Right lung (tissue), 5 donors: ENCODE measurements around the gene SLC35F1. TPM values are rescaled to one million over a fixed set of nuclear protein-coding genes. Genes with fewer than 3 reads are reported as not detected.
A peak's percentile ranks its signal among the peaks of the same experiment; 100 is the strongest.

Experiments
- DNase-seq, 2 donors: peaks; one replicate each; pipeline ENCODE4 v3.0.0-alpha.2; 2013
- polyA plus RNA-seq, 5 donors: library from polyadenylated mRNA; unstranded; fragments of 120-200 nt; gene quantifications; one replicate each; pipeline versions ENCODE4 v1.2.1 to v1.2.3, GENCODE V29; 2013; ENCODE audit warnings: inconsistent platforms in 1 of 5, low replicate concordance in 1 of 5; ENCODE audit not compliant: insufficient read length in 5 of 5, insufficient read depth in 1 of 5

Gene SLC35F1
- polyA plus RNA-seq, 5 donors = 2.6 to 3.7 (median 3.1) TPM

DNA sequence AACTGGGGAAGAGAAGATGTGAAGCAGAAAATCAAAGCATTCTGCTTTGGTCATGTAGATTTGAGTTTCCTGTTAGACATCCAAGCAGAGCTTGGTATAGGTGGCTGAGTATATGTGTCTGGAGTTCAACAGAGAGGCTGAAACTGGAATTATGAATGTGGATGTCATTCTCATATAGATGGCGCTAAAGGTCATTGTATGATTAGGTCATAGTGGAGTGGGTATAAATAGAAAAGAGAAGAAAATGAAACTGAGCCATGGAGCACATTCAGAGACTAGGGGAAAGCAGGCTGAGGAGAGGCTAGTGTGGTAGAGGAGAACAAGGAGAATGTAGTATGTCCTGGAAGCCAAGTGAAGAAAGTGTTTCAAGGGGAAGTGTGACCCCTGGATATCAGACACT, 345.4 kb downstream of the SLC35F1 start:
- DNase-seq = no peak

DNA sequence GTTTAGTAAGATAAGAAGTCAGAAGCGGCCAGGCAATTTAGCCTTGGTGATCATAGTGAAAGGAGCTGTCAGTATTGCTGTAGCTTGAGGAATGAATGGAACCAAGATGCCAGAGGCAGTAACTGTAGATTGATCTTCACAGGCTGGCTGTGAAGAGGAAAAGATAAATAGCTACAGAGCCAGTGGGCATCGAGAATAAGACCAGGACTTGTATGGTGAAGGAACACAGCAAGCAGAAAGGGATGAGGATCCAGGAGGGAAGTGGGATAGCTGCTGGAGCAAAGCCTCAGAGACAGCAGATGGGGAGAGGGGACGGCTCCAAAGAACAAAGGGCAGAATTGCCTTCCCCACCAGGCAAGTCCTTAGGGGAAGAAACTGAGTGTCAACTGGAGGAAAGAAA, 346.7 kb downstream of the SLC35F1 start:
- DNase-seq = no peak

DNA sequence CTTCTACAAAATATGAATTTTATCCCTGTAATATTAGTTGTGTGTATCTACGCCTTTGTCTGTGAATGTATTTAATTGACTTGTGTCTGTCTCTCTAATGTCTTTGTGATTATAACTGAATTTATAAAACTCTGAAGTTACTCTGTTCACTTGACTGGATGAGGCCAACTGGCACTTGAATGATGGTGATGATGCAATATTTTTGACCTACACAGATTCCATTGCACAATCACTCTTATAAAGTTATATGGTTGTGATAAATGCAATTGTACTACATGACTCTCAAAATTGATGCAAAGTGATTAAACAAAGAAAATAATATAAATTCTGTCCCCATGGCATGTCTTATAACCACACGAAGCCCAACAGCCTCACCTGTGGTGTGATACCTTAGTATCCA, 353.8 kb downstream of the SLC35F1 start:
- no peak for DNase-seq

DNA sequence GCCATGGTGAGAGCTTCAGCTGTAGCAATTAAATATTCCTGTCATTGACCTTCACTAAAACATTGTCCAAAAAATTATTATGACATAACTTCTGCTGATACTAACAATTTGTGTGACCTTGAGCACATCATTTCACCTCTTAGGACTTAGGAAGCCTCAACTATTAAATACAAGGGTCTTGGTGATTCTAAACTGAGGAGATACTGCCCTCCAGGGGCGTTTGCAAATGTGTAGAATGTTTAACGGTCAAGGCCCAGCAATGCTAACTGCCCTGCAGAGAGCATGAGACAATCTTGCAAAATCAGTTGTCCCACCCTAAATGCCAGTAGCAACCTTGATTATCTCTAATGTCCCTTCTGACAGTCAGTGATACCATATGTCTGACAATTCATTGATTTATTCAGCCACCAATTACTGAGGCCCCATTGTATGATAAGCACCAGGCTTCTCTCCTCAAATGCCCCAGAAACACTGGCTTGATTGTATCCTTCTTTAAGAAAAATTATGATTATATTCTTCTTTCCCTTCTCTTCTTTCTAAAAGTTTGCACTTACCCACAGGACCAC, 356.9 kb downstream of the SLC35F1 start:
- peak; percentile 32 to 53 for DNase-seq

DNA sequence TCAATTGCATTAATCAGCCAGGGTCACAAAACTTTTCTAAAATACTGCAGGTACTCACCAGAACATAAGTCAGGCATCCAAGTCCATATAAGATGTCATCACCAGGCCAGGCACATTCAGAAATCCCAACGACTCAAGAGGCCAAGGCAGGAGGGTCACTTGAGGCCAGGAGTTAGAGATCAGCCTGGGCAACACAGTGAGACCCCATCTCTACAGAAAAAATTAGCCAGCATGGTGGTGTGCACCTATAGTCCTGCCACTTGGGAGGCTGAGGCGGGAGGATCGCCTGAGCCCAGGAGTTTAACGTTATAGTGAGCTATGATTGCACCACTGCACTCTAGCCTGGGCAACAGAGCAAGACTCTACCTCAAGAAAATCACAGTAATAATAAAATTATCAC, 362.6 kb downstream of the SLC35F1 start:
- DNase-seq = no peak

DNA sequence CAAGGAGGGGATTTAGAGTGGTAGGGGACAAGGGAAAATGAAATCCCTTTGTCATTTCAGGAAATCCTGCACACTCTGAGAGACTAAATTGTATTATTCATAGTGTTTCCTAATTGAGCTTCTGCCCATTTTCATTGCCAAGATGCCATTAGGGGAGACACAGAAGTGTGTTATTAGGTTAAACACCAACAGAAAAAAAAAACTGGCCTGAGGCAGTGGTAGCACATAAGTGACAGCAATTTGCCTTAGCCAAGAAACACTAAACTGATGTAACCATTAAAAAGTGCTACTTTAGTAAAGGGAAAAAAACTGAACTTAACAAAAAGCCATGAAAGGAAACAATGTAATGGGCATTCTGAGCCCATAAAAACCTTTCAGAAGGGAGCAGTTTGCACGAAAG, 370.6 kb downstream of the SLC35F1 start:
- DNase-seq = no peak

DNA sequence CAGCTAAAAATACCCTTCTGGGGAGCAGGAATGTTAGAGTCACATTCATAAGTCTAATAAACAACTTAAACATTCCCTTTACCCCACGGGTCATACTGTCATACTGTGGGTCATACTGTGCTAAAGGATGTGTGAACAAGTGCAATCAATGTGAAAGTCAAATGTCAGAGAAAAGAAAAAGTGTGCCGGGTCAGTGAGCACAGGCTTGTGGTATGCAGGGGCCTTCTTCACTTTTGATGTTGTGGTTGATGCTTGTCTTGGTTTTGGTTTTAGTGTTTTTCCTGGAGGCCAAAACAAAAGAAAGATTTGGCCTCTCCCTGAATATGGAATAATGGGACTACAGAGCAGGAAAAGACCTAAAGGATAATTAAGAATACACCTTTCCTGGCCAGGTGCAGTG, 373.1 kb downstream of the SLC35F1 start:
- DNase-seq = no peak

DNA sequence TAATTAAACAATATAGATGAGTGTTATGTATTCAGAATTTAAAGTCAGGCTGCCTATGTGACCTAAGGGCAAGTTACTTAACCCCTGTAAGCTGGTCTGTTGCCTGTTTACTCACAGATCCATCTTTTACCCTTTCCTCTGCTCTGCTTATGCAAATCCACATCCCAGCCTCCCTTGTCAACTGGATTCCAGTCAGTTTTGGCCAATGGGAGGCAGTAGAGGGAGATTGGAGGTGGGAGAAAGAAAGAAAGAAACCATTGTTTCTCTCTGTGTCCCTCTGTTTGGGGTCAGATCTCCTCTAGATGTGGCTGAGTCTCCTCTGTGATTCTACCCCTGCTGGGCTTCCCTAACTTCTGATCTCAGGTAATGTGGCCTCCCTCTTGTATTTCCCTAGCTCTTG, 374.2 kb downstream of the SLC35F1 start:
- no peak for DNase-seq

DNA sequence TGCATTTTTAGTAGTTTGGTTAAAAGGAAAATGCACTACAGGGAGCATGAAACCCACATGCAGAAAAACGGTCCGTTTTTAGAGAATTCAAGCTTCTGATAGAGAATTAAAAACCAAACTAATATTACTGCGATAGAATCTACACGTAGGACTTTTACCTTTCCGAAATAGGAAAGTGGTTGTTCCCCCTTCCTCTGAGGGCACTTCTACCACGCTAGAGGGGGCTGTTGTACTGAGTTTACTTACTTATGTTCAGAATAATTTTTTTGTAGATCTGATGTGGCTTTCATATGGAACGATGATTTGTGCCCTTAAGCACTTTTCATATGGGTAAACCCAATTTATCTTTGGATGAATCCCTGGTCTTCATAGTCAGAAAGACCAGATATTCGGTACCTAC, 376.7 kb downstream of the SLC35F1 start:
- peak in 1 of 2 donors; percentile 62 for DNase-seq

DNA sequence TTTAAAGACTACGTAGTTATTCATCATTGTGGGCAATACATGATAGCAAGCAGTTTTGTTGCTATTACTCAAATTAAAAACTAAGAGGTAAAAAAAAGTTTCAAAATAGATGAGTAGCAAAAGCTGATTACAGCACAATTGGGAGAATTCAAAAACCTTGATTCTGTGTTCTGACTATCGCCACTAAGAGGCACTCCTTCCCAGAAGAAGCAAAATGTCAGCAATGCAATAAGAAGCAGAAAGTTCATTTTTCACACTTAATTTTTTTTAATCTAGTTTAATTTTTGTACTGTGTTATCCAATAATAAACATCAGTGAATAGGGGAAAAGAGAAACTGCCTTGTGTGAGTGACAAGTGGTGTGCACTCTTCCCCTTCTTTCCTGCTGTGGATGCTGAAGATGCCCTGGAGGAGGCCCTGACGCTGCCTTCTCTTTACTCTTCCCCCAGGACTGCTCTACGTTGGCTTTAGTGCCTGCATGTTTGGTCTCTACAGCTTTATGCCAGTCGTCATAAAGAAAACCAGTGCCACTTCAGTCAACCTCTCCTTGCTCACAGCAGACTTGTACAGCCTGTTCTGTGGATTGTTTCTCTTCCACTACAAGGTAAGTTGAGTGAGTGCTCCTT, 377.8 kb downstream of the SLC35F1 start:
- no peak for DNase-seq

DNA sequence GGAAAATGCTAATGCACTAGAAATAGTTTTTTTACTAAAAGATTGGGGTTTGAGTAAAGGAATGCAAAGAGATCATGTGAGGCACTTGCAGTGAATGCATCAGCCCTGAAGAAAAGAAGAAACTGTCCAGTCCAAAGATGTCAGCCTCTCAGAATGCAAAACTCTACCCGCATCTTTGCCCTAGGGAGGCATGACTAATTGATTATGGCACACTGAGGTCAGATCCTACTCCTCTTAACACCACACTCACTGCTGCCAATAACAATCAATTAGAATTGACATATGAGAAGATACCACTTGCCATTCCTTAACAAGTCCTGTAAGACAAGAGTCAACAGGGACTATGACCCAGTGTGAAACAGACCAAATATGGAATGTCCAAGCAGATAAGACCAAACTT, 378.7 kb downstream of the SLC35F1 start:
- no peak for DNase-seq

DNA sequence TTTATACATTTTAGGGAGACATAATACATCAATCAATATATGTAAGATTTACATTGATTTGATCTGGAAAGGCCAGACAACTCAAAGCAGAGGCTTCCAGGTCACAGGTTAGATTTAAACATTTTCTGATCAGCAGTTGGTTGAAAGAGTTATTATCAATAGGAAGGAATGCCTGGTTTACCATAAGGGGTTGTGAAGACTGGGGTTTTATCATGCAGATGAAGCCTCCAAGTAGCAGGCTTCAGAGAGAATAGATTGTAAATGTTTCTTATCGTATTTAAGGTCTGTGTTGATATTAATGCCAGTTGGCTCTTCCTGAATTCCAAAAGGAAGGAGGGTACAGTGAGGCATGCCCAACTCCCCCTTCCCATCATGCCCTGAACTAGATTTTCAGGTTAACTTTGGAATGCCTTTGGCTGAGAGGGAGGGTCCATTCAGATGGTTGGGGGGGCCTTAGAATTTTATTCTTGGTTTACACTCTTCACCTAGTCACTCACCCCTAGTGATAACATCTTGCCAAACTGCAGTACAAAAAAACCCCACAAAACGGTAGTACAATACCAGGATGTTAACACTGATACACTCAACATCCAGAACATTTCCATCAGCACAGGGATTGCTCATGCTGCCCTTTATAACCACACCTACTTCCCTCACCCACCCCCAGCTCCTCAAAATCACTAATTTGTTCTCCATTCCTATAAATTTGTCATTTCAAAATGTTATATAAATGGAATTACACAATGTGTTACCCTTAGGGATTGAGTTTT, 381.5 kb downstream of the SLC35F1 start:
- DNase-seq = no peak

DNA sequence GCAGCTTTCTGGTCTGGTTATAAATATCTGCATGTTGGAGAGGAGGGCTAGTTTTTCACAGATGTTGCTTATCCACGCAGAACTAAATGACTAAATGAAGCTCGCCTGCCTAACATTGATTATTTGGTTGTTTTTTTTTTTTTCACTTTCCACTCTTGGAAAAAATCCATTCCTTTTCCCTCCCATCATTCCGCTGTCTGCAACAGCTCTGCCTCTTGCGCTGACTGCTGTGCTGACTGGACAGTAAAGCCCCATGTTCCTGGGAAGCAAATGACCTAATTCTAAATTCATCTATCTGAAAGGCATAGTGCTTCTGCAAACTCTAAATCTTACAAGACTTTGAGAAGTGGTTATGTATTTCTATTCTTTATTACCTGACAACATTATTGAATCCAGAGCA, 385.5 kb downstream of the SLC35F1 start:
- peak in 1 of 2 donors; percentile 25 for DNase-seq

DNA sequence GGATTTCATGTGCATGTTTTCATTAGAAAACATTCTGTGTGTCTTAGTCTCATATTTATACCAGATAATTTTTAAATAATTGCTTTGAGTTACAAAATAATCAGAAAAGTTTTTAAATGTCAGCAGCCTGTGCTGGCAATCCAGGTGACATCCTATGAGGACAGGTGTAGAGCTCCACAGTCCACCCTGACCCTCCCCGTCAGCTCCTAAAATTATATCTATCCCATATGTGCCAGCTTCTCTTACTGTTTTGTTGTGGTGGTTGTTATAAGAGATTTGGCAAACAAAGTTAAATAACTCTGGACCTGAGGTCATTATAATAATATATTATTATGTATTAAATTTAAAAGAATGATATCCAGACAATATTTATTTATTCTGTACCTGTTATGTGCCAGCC, 387.8 kb downstream of the SLC35F1 start:
- DNase-seq = no peak

DNA sequence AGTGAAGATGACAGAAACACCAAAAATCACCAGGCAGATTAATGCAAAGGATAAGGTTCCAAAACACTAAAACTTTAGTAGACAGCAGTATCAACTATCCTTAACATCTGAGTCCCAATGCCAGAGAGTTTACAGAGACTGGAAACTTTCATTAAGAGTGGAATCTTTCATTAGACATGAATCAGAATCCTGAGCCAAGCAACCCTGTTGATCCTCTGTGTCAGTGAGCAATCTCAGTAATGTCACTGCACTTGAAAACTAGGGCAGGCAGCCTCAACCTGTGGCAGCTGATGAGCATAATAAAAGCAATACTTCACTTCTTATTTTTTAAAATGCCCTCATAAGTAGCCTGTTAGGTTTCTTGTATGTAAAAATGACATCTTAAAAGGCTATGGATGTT, 388.3 kb downstream of the SLC35F1 start:
- DNase-seq = no peak

DNA sequence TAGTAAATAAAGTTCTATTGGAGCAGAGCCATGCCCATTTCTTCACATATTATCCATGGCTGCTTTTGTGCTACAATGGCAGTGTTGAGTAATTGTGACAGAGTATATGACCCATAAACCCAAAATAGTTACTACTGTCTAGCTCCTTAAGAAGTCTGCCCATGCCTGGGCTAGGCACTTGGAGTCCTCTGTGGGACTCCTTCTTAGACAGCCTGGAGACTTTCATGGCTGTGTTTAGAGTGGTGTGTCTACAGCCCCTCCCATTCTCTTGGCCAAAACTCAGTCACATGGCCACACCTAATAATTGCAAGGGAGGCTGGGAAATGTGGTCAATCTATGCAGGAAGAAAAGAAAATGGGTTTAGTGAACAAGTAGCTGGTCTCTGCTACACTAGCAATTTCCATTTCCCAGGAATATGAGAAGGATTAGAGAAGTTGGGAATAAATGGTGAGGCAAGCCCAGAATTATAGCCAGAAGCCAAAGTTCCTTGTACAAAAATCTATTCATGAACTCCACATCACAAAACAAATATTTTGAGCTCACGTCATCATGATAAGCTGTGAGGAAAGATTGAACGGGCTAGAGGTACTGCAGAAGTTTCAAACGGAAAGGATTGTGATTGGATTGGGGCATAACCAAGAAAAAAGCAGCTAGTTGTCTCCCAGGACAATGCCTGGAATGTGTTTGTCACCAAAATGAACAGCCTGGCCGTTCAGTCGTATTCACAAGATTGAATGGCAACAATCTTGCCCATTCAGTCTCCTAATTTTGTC, 389.3 kb downstream of the SLC35F1 start:
- no peak for DNase-seq

DNA sequence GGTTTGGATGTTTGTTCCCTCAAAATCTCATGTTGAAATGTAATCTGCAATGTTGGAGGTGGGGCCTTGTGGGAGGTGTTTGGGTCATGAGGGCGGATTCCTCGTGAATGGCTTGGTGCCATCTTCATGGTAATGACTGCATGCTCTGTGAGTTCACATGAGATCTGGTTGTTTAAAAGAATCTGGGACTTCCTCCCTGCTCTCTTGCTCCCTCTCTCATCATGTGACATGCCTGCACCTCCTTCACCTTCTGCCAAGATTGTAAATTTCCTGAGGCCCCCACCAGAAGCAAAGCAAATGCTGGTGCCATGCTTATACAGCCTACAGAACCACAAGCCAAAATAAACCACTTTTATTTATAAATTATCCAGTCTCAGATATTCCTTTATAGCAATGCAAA, 390.8 kb downstream of the SLC35F1 start:
- no peak for DNase-seq

DNA sequence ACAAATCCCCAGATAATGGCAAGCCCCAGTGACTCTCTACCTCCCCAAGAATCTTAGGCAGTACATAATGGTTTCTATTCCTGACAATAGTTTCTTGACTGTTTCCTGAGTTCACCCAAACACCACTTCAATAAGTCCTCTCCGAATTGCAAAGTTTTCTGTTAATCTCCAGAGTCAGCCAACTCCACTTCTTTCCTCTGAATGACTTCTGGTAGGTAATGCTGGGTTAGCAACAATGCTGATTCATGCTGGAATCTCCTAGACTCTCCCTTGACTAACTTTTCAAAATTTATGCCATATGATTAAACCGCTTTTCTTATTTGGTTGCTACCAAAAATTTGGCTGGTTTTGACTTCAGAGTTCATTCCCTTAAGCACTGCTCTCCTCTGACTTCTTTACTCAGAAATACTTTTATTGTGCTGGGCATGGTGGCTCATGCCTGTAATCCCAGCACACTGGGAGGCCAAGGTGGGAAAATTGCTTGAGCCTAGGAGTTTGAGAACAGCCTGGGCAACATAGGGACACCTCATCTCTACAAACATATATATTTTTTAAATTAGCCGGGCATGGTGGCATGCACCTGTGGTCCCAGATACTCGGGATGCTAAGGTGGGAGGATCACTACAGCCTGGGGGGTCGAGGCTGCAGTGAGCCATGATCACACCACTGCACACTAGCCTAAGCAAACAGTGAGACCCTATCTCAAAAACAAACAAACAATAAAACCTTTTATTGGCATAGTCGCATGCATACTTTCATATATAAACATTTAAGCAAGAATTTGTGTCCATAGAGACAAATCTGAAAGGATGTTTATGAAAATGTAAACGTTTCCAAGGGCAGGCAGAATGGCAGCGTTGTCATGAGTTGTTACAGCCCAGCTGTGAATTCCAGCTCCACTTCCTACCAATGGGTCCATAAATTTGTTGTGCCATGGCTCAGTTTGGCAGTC, 391.7 kb downstream of the SLC35F1 start:
- DNase-seq = peak in 1 of 2 donors; percentile 44

DNA sequence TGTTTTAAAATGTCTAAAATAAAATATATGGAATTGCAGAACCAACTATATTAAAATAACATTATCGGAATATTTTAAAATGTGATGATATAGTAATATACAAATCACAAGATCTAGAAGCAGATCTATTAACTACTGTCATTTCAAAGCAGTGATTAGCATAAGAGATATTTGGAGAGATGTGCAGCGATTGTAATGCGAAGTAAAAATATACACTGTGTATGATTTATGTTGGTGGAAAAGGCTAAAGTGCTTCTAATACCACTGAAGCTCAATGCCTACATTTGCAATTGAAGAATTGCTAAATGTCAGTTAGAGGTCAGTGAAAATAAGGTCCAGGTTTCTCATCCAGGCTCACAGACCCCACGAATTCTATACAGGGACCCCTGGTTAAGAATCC, 392.4 kb downstream of the SLC35F1 start:
- DNase-seq = no peak

DNA sequence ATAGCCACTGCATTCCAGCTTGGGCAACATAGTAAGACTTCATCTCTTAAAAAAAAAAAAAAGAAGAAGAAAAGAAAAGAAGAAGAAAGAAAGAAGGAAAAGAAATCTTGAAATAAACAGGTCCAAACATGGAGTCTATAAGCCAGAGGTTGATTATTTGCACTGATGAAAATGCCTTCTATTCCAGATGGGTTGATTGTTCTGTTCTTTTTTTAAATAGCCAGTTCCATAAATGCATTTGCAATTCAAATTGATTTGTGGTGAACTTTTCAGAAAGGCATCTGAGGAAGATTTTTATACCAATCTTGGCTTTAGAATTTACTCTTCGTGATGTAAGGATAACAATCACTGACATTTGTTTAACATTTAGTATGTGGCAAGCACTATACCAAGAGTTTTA, 397.3 kb downstream of the SLC35F1 start:
- DNase-seq = no peak

DNA sequence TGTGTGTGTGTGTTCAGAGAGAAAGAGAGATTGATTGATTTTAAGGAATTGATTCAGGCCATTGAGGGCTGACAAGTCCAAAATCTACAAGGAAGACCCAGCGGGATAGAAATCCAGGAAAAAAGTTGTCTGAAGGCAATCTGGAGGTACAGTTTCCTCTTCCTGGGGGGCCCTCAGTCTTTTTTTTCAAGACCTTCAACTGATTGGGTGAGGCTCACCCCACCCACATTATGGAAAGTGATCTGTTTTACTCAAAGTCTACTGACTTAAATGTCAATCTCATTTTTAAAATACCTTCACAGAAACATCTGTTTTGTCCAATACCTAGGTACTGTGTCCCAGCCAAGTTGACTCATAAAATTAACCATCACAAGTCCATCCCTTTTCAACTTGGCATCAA, 398.0 kb downstream of the SLC35F1 start:
- DNase-seq = no peak
